Keratinocyte (primary cell): ENCODE measurements around the gene PLEKHH1. TPM values are rescaled to one million over a fixed set of nuclear protein-coding genes. Genes with fewer than 3 reads are reported as not detected.

Experiments used
- DNase-seq: peaks from one replicate; pipeline ENCODE4 v3.0.0-alpha.2; 2011; ENCODE audit warnings: low read depth, missing footprints, low spot score
- FAIRE-seq: peaks from 2 replicates; lab custom pipeline; 2011; peaks lifted over from hg19 to GRCh38; lab: Jason Lieb, UNC
- H2AFZ ChIP-seq: 2 replicates; pipeline ENCODE4 v1.6.0; 2012; ENCODE audit warnings: low read length, control low read depth, inconsistent platforms; ENCODE audit not compliant: control insufficient read depth
- H3K27ac ChIP-seq: 2 replicates; pipeline ENCODE4 v1.5.1; 2011; ENCODE audit warnings: low read length; ENCODE audit not compliant: control insufficient read depth, insufficient read depth
- H3K27me3 ChIP-seq: 3 replicates; pipeline ENCODE4 v1.6.0; 2011; ENCODE audit warnings: low read length; ENCODE audit not compliant: control insufficient read depth, insufficient read depth; ENCODE audit errors: extremely low read depth
- H3K36me3 ChIP-seq, 2 experiments: 2 replicates in 1 of 2; 3 replicates in 1 of 2; pipeline ENCODE4 v1.5.1; 2011; ENCODE audit warnings: low read length in 2 of 2, mild to moderate bottlenecking in 1 of 2; ENCODE audit not compliant: control insufficient read depth in 2 of 2, insufficient read depth in 2 of 2; ENCODE audit errors: extremely low read depth in 1 of 2
- H3K4me1 ChIP-seq: 3 replicates; pipeline ENCODE4 v1.5.1; 2011; ENCODE audit warnings: low read length; ENCODE audit not compliant: control insufficient read depth, insufficient read depth; ENCODE audit errors: extremely low read depth
- H3K4me2 ChIP-seq: 3 replicates; pipeline ENCODE4 v1.6.0; 2011; ENCODE audit warnings: low read depth, low read length; ENCODE audit not compliant: control insufficient read depth, insufficient read depth; ENCODE audit errors: extremely low read depth
- H3K4me3 ChIP-seq, 3 experiments: fragments of 200-600 bp in 1 of 3; sonication (generic) in 1 of 3; 2 replicates in 2 of 3; 3 replicates in 1 of 3; pipeline ENCODE4 v1.5.1; 2011 to 2016; ENCODE audit warnings: low read length in 3 of 3, mild to moderate bottlenecking in 3 of 3, control low read depth in 2 of 3, inconsistent platforms in 1 of 3, low read depth in 1 of 3, mixed read lengths in 1 of 3, mixed run types in 1 of 3, moderate library complexity in 1 of 3; ENCODE audit not compliant: control insufficient read depth in 2 of 3, insufficient read depth in 2 of 3; ENCODE audit errors: extremely low read depth in 1 of 3
- H3K79me2 ChIP-seq: 2 replicates; pipeline ENCODE4 v1.6.0; 2012; ENCODE audit warnings: low read length; ENCODE audit not compliant: control insufficient read depth, insufficient read depth
- H3K9ac ChIP-seq: 3 replicates; pipeline ENCODE4 v1.6.0; 2011; ENCODE audit warnings: low read length; ENCODE audit not compliant: control insufficient read depth, insufficient read depth; ENCODE audit errors: extremely low read depth
- H3K9me1 ChIP-seq: 3 replicates; pipeline ENCODE4 v1.6.0; 2011; ENCODE audit warnings: low read length; ENCODE audit not compliant: control insufficient read depth, insufficient read depth; ENCODE audit errors: extremely low read depth
- H3K9me3 ChIP-seq: 2 replicates; pipeline ENCODE4 v1.5.1; 2012; ENCODE audit warnings: low read depth, low read length; ENCODE audit not compliant: control insufficient read depth
- H4K20me1 ChIP-seq: 3 replicates; pipeline ENCODE4 v1.6.0; 2011; ENCODE audit warnings: low read length; ENCODE audit not compliant: control insufficient read depth, insufficient read depth; ENCODE audit errors: extremely low read depth
- CTCF ChIP-seq, 3 experiments: IDR thresholded peaks in 1 of 3; conservative IDR thresholded peaks in 1 of 3; optimal IDR thresholded peaks in 1 of 3; 2 replicates in 2 of 3; 3 replicates in 1 of 3; pipeline versions ENCODE3 to v1.5.1; 2011; ENCODE audit warnings: low read length in 3 of 3, mild to moderate bottlenecking in 3 of 3, moderate library complexity in 2 of 3, control low read depth in 1 of 3, inconsistent platforms in 1 of 3; ENCODE audit not compliant: insufficient read depth in 2 of 3; ENCODE audit errors: extremely low read depth in 1 of 3
- EZH2 ChIP-seq: IDR thresholded peaks from one replicate; pipeline ENCODE4 v1.6.1; 2012; ENCODE audit warnings: inconsistent platforms, mild to moderate bottlenecking, low read length, moderate library complexity
- dilution Hi-C: fragments of 300-500 bp; cut with MboI; formaldehyde crosslinking; loops from one replicate; pipeline ENCODE4 v1.7.0; 2020; ENCODE audit warnings: low sequenced_read_pairs; ENCODE audit not compliant: extremely low pct_ligation_motif_present
- polyA plus RNA-seq, 5 experiments: library from polyadenylated mRNA; depleted of rRNA in 3 of 5; stranded (reverse) in 3 of 5; stranded (forward) in 1 of 5; unstranded in 1 of 5; fragments of >200 nt; gene quantifications; 1 replicate in 1 of 5; 2 replicates in 3 of 5; 3 replicates in 1 of 5; pipeline versions ENCODE4 v1.2.1 to v1.2.3, GENCODE V29; 2011 to 2012; ENCODE audit warnings: missing spikeins in 2 of 5, low read depth in 1 of 5, low replicate concordance in 1 of 5

The PLEKHH1 gene
- polyA plus RNA-seq, 1 donor (not counting 4 experiments of a cell fraction or from before 2014, with no cell fraction given): 4.4 TPM

GRCh38 chr14:67582061-67582460, 49.0 kb downstream of the PLEKHH1 start:
- H2AFZ ChIP-seq: no peak overlapping the region
- DNase-seq (no peak), FAIRE-seq (no peak)
- dilution Hi-C loops: no loop called here
- no peak overlapping the region for H3K27ac ChIP-seq
- no peak overlapping the region for H3K4me2 ChIP-seq
- H3K4me3 ChIP-seq: no peak overlapping the region
- H3K79me2 ChIP-seq: no peaks in the 10 kb centered on the region
- no peaks in the 10 kb centered on the region for H4K20me1 ChIP-seq
- peaks cover 0 to 19% of the 10 kb centered on the region in 2 experiments for H3K36me3 ChIP-seq
- H3K4me1 ChIP-seq: no peaks in the 10 kb centered on the region
- no peak overlapping the region for H3K9ac ChIP-seq
- no peaks in the 10 kb centered on the region for H3K9me3 ChIP-seq
- no peaks in the 10 kb centered on the region for H3K27me3 ChIP-seq
- TF ChIP-seq CTCF (optimal IDR thresholded peaks at IDR 0.05 in 1 of 3, IDR thresholded peaks at IDR 0.05 in 1 of 3, conservative IDR thresholded peaks at IDR 0.05 in 1 of 3; ENCODE audit: extremely low read depth in 1 of 3, insufficient read depth in 2 of 3, low read length in 3 of 3) (no peak), EZH2 (no peak)
- H3K9me1 ChIP-seq: no peaks in the 10 kb centered on the region

- no peak overlapping the region for H3K27ac ChIP-seq
- no peak overlapping the region for H3K9ac ChIP-seq
- no peak overlapping the region for H2AFZ ChIP-seq
- no peaks in the 10 kb centered on the region for H3K9me3 ChIP-seq
- no peak overlapping the region for H3K4me2 ChIP-seq
- no peaks in the 10 kb centered on the region for H3K9me1 ChIP-seq
- no peaks in the 10 kb centered on the region for H3K79me2 ChIP-seq
- DNase-seq: no peak
- peaks cover 3 to 12% of the 10 kb centered on the region in 2 experiments for H3K36me3 ChIP-seq
- dilution Hi-C loops: no loop called here
- H3K27me3 ChIP-seq: no peaks in the 10 kb centered on the region
- TF ChIP-seq CTCF (optimal IDR thresholded peaks at IDR 0.05 in 1 of 3, IDR thresholded peaks at IDR 0.05 in 1 of 3, conservative IDR thresholded peaks at IDR 0.05 in 1 of 3; ENCODE audit: extremely low read depth in 1 of 3, insufficient read depth in 2 of 3, low read length in 3 of 3) (peak; percentile 66 to 83 (median 67)), EZH2 (no peak)
- peak; percentile 73 for FAIRE-seq
- H3K4me1 ChIP-seq: no peaks in the 10 kb centered on the region
- H4K20me1 ChIP-seq: no peaks in the 10 kb centered on the region
- H3K4me3 ChIP-seq: no peak overlapping the region
These were observed 50.9 kb downstream of the PLEKHH1 start for GRCh38 chr14:67583711-67584644.
